AG04449 (cell line): ENCODE data around the gene SH3RF2.

ENCODE experiments used
- CTCF ChIA-PET: fragments of 350-600 bp; formaldehyde crosslinking; extraction: SDS; loops from one replicate; lab custom pipeline; 2021; ENCODE audit warnings: antibody characterized with exemption; lab: Yijun Ruan, JAX
- POLR2A ChIA-PET: fragments of 400-600, 350-600 bp; formaldehyde crosslinking; extraction: SDS; loops from one replicate; lab custom pipeline; 2020; ENCODE audit warnings: antibody characterized with exemption, inconsistent platforms; lab: Yijun Ruan, JAX
- DNase-seq: peaks from one replicate; pipeline ENCODE4 v3.0.0-alpha.2; 2010; ENCODE audit warnings: low read depth, low spot score
- H3K4me3 ChIP-seq: 2 replicates; pipeline ENCODE4 v1.5.1; 2011; ENCODE audit warnings: low read depth, mild to moderate bottlenecking, control low read depth, low read length
- TF ChIP-seq, protein P1 (sequence below): IDR thresholded peaks from one replicate; pipeline ENCODE4 v1.5.1; 2011; ENCODE audit warnings: mild to moderate bottlenecking, moderate library complexity, low read length, control low read depth, inconsistent platforms; ENCODE audit not compliant: insufficient read depth; ENCODE audit errors: missing control alignments

The SH3RF2 gene

DNA sequence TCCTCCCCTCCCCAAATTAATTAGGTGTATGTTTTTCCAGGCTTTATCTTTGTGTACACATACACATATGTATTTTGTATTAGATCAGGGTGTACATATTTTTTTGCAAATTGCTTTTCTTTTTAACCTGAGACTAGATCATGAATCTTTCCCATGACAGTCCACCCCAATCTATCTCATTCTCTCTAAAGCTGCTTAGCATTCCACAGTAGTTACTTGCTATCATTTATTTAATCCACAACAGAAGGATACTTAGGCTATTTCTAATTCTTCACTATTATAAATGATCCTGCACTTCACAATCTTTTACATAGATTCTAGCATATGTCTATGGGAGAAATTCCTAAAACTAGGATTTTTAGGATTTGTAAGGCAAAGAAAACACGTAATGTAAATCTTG, 43.9 kb downstream of the SH3RF2 start:
- TF ChIP-seq, protein P1, sequence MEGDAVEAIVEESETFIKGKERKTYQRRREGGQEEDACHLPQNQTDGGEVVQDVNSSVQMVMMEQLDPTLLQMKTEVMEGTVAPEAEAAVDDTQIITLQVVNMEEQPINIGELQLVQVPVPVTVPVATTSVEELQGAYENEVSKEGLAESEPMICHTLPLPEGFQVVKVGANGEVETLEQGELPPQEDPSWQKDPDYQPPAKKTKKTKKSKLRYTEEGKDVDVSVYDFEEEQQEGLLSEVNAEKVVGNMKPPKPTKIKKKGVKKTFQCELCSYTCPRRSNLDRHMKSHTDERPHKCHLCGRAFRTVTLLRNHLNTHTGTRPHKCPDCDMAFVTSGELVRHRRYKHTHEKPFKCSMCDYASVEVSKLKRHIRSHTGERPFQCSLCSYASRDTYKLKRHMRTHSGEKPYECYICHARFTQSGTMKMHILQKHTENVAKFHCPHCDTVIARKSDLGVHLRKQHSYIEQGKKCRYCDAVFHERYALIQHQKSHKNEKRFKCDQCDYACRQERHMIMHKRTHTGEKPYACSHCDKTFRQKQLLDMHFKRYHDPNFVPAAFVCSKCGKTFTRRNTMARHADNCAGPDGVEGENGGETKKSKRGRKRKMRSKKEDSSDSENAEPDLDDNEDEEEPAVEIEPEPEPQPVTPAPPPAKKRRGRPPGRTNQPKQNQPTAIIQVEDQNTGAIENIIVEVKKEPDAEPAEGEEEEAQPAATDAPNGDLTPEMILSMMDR = no peak
- no peak for DNase-seq
- H3K4me3 ChIP-seq = no peak overlapping the region
- CTCF ChIA-PET = interaction anchor here (1.3 to 2.2 kb wide), 3 partner anchors 10 to 92 kb away, joined by 5 to 8 read pairs (median 6); no protein-coding TSS in a partner anchor
- POLR2A ChIA-PET = no interaction called here

DNA sequence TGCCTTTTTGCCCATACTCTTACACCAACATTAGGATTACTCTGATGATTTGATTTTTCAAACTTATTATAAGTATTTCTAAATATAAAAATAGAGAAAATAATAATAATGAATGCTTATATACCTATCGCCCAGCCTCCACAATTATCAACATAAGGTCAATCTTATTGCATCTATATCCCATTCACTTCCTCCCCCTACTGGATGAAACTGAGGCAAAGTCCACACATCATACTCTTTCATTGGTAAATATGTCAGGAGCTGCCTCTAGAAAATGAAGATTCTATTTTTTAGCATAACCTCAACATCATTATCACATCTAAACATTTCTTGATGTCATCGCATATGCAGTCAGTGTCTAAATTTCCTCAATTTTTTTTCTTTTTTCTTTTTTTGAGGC, 44.3 kb downstream of the SH3RF2 start:
- TF ChIP-seq, protein P1 = no peak
- DNase-seq = no peak
- no peak overlapping the region for H3K4me3 ChIP-seq
- CTCF ChIA-PET = interaction anchor here (1.3 to 2.2 kb wide), 3 partner anchors 9 to 93 kb away, joined by 5 to 8 read pairs (median 6); no protein-coding TSS in a partner anchor
- POLR2A ChIA-PET = no interaction called here

DNA sequence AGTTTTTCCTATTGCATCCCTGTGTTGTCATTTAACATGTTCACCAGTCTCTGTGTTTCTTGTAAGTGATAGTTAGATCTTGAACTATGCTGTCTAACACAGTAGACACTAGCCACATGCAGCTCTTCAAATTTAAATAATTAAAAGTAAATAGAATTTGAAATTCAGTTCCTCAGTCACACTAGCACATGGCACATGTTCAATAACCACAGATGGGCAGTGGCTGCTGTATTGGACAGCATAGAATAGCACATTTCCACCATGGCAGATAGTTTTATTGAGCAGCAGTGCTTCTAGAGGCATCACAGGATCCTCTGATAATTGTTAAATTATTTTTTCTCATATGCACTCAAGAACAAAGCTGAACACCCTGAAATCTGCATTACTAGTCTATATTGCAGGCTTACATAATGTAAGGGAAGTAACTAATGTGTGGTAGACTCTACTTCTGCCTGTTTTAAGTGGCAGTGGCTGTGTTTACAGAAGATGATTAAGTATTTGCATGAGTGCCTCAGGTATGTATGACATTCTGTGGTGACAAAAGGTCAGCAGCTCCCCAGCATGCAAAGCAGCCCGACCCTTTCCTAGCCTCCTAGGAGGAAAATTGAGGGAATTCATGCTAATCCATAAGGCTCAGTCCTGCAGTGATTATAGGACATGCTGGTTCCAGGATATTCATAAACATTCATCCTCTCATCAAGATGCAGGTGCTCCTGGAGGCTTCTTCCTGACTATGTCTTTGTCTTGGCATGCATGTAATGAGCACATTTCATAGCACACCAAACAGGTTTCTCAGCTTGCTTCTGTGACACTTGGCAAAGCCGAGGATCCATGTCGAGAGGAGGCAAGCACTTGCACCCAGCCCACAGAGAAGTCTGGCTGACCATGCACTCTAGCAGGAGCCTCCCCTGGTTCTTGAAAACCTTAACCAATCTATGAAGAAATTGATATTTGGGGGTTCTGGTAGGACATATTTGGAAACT, 45.5 kb downstream of the SH3RF2 start:
- no peak for DNase-seq
- ChIA-PET CTCF (interaction anchor here (1.2 kb wide), 1 partner anchor 59 kb away, joined by 4 read pairs; no protein-coding TSS in a partner anchor), POLR2A (interaction anchor here (0.6 kb wide), 1 partner anchor 44 kb away, joined by 3 read pairs; no protein-coding TSS in a partner anchor)
- TF ChIP-seq, protein P1 = no peak
- H3K4me3 ChIP-seq = no peak overlapping the region

DNA sequence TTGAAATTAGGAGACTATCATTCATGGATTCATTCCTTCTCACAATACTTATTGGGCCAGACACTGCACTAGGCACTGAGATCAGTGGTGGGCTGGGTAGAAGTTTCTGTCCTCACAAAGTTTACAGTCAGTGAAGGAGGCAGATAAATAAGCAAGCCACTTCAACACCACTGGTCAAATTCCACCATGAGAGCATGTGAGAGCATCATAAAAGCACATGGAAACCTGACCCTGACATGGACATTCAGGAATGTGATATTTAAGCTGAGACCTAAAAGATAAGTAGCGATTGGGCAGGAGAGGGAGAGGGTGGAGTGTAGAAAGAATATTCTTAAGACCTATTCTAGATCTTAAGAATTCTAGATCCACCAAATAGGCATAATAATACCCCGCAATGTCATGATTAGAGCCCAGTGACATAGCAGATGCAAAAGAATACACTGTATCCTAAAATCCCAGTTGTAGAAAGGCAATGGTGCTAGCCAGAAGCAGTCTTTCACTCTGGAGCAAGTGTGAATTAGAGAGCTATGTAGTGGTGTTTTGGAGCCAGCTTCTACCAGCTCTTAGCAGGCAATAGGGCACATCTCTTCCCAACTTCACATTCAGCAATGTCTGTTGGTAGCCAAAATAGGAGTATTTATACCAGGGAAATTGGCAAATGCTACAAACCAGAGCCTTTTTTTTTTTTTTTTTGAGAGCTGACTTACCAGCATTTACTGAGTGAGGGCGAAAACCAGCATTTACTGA, 46.4 kb downstream of the SH3RF2 start:
- ChIA-PET POLR2A (no interaction called here), CTCF (interaction anchor here (1.0 kb wide), 1 partner anchor 9 kb away, joined by 3 read pairs; no protein-coding TSS in a partner anchor)

DNA sequence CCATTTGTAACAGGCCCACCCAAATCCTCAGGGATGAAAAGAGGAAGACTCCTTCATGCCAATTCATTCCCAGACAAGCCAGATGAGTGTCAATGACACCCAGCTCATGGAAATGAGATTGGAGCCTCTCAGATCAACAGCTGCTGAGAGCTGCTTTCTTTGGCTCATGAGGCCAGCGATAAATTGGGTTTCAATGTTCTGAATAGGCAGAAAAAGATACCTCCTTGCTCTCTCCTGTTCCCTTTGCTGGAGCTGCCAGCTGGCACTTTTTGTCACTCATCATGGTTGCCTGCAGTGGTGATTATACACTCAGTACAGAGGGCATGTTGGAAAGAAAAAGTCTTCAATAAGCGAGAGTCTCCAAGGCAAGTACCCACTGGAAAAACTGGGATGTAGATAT, 47.1 kb downstream of the SH3RF2 start:
- no peak for DNase-seq
- CTCF ChIA-PET = interaction anchor here (1.0 kb wide), 1 partner anchor 10 kb away, joined by 3 read pairs; no protein-coding TSS in a partner anchor
- POLR2A ChIA-PET = no interaction called here
- TF ChIP-seq, protein P1 = no peak
- no peak overlapping the region for H3K4me3 ChIP-seq

More for the DNA sequence above, 46.4 kb downstream of the SH3RF2 start:
- H3K4me3 ChIP-seq = no peak overlapping the region
- no peak for DNase-seq
- TF ChIP-seq, protein P1 = no peak

DNA sequence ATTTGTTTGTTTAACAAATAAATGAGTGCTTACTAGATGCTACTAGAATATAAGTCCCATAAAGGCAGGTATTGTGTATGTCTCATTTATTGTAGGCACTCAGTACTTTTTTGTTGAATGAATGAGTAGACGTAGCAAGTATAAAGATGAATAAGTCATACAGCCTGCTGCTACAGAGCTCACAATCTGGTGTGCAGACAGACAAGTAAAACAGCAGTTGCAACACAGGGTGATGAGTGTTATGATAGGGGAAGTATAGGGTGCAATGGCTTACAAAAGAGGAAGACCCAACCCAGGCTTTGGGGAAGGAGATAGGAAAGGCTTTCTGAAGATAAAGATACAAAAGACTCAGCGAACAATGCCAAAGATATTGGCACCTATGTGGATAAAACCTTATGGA, 47.7 kb downstream of the SH3RF2 start:
- no peak overlapping the region for H3K4me3 ChIP-seq
- CTCF ChIA-PET = no interaction called here
- TF ChIP-seq, protein P1 = no peak
- DNase-seq = no peak
- POLR2A ChIA-PET = no interaction called here
